GM10266 (cell line): ENCODE data around the gene CCL1.

Experiments used
- DNase-seq: peaks from one replicate; pipeline ENCODE4 v3.0.0; 2012; ENCODE audit errors: extremely low spot score
- TF ChIP-seq, protein P1 (sequence below): IDR thresholded peaks from 2 replicates; pipeline ENCODE4 v1.5.1; 2012; ENCODE audit warnings: mild to moderate bottlenecking, low read depth; ENCODE audit not compliant: control insufficient read depth, insufficient read depth; ENCODE audit errors: missing control alignments

CCL1 gene

DNA sequence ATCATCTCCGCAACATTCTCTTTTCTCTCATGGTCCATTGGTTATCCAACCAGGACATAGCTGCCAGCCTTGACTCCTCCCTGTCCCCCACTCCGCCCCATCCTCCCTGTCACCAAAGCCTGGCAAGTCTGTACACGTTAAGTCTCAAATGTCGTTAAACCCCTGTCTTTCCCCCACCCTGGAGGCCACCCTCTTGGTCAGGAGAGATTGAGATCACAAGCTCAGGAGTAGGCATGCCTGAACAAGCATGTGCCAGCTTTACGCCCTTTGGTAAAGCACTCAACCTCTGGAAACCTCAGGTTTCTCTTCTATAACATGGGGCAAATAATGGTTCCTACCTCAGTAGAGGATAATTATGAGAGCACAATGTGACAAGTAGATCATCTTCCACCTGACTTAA, 38.1 kb upstream of the CCL1 start:
- no peak for DNase-seq
- TF ChIP-seq, protein P1, sequence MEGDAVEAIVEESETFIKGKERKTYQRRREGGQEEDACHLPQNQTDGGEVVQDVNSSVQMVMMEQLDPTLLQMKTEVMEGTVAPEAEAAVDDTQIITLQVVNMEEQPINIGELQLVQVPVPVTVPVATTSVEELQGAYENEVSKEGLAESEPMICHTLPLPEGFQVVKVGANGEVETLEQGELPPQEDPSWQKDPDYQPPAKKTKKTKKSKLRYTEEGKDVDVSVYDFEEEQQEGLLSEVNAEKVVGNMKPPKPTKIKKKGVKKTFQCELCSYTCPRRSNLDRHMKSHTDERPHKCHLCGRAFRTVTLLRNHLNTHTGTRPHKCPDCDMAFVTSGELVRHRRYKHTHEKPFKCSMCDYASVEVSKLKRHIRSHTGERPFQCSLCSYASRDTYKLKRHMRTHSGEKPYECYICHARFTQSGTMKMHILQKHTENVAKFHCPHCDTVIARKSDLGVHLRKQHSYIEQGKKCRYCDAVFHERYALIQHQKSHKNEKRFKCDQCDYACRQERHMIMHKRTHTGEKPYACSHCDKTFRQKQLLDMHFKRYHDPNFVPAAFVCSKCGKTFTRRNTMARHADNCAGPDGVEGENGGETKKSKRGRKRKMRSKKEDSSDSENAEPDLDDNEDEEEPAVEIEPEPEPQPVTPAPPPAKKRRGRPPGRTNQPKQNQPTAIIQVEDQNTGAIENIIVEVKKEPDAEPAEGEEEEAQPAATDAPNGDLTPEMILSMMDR = no peak

DNA sequence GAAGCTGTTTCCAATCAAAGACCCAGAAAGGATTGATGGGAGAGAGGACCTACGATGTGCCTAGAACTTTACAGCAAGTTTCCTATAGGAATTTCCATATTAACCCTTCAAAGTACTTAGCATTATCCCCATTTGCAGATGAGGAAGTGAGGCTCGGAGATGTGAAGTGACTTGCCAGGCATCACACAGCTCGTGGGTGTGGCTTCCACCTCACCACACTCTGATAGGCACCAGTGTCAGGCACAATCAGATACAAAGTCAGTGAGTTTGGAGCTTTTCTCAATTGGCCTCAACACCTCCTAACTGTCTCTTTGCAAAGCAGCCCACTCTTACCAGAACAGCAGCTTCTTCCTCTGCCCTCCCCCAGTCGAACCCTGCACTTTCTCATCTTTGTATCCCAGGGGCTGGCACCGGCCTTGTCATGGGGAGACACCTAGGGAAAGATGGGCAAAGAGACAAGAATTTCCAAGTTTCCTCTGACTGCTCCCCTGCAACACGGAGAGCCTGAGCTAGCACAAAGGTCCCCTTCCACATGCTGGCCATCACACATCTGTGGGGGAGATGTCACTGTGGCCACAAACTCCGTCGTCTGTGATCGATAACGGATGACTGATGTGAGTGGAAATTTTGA, 37.4 kb upstream of the CCL1 start:
- DNase-seq = no peak

DNA sequence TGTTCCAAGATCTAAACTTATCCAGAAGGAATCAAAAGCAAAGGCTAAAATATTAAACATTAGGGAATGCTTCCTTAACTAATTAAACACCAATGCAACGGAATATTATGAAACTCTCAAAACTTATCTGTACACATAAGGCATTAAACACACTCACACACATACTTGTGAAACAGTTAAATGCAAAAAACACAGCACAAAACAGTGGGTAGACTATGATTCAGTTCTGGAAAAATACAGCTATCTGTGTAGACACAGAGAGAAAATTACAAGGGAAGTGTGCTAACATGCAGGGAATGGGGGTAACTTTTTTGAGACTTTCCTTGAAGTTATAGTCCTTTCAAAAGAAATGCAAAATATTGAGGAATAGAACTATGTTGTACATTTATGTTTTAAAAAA, 36.7 kb upstream of the CCL1 start:
- TF ChIP-seq, protein P1 = no peak
- DNase-seq = no peak

More for the DNA sequence above, 37.4 kb upstream of the CCL1 start:
- TF ChIP-seq, protein P1 = no peak

DNA sequence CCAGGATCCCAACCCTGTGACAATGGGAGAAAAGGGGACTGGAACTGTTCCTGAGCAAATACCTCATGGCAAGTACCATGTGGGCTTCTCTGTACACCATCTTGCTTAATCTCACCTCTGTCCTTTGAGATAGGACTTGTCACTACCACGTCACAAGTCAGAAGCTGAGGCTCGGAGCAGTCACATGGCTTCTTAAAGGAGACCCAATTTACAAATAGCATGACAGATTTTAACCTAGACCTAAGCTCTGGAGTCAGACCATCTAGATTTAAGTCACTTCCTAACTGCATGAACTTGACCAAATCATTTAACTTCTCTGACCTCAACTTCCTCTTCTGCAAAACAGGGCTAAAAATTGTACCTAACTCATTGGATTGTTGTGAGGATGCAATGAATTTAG, 36.0 kb upstream of the CCL1 start:
- TF ChIP-seq, protein P1 = no peak
- DNase-seq = no peak

DNA sequence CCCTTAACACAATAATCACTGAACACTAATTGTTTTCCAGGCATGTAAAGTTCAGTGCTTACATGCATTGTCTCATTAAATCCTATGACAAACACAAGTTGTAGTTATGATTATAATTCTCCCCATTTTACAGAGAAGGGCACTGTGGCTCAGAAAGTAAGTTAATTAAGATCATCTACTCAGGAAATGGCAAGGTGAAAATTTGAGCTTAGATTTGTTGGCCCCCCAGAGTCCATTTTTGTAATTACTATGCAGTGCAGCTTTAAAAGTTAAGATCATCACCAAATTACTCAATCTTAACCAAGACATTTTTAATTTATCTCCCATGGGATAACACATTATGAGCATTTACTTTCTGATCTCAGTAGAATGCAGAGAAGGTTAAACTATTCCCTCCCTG, 34.2 kb upstream of the CCL1 start:
- DNase-seq = no peak
- TF ChIP-seq, protein P1 = no peak

DNA sequence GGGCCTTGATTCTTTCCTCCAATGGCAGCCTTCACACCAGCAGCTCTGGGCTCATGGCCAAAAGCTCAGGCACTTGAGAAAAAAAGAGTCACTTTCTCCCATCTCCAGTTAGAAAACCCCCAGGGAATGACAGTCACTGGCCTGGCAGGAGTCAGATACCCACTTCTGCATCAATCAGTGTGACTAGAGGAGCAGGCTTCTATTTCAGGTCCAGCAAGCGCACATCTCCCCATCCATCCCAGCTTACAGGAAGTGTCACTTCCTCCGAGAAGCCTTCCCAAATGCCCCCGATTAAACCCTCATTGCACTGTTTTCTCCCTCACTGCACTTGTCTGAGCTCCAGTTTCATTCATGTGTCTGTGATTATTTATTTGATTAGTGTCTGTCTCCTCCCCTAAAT, 30.4 kb upstream of the CCL1 start:
- no peak for DNase-seq

DNA sequence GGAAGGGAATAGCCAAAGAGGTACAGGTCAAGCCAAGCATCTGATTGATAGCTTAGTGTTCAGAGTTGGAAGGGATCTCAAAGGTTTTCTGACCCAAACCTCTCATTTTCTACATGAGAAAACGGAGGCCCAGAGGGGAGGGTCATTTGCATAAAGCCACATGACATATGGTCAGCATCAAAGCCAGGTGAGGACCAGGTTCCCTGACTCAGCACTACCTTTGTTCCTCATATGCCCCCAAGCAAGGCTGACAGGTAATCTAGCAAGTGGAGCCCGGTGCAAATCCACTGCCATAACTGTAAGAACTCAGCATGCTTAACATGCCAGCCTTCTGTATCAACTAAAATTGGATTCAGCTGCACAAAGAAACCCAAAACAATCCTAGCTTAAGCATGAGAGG, 28.2 kb upstream of the CCL1 start:
- TF ChIP-seq, protein P1 = no peak
- DNase-seq = no peak

More for the DNA sequence above, 30.4 kb upstream of the CCL1 start:
- TF ChIP-seq, protein P1 = no peak
